GM19397 (cell line): ENCODE results near the gene ERO1B.
A peak's percentile ranks its signal among the peaks of the same experiment; 100 is the strongest.
"Not testable (repeated sequence)": the region's sequence is repeated elsewhere in the genome, so short reads cannot be mapped to it uniquely, and the experiment has no call there.

Source experiments
- ATAC-seq: cut with Tn5 transposase; IDR thresholded peaks from one replicate; pipeline ENCODE4 v1.9.1; 2021; ENCODE audit warnings: mild to moderate bottlenecking, moderate library complexity; ENCODE audit not compliant: unreplicated experiment

Gene ERO1B

GRCh38 chr1:236281654-236282424 is at the start of gene ERO1B:
ERO1B (minus strand) TSS chr1:236281958; CDS start chr1:236281783, 175 bp downstream.
- peak; percentile 85 for ATAC-seq

GRCh38 chr1:236331412-236331811 is 49.7 kb upstream of the ERO1B start:
- ATAC-seq = not testable (repeated sequence)

GRCh38 chr1:236326432-236326831 is 44.7 kb upstream of the ERO1B start:
- no peak for ATAC-seq

- ATAC-seq = no peak
Measured at GRCh38 chr1:236325567-236325966, 43.8 kb upstream of the ERO1B start.

- no peak for ATAC-seq
Measured at GRCh38 chr1:236323819-236324411, 42.2 kb upstream of the ERO1B start.

- no peak for ATAC-seq
Measured at GRCh38 chr1:236322566-236323409, 41.0 kb upstream of the ERO1B start.

- ATAC-seq = no peak
Measured at GRCh38 chr1:236321101-236321500, 39.3 kb upstream of the ERO1B start.

GRCh38 chr1:236320671-236321070 is 38.9 kb upstream of the ERO1B start:
- no peak for ATAC-seq

- no peak for ATAC-seq
Measured at GRCh38 chr1:236320214-236320613, 38.5 kb upstream of the ERO1B start.

GRCh38 chr1:236316437-236316836 is 34.7 kb upstream of the ERO1B start:
- no peak for ATAC-seq

- ATAC-seq = no peak
Measured at GRCh38 chr1:236315518-236315917, 33.8 kb upstream of the ERO1B start.

GRCh38 chr1:236315092-236315491 is 33.3 kb upstream of the ERO1B start:
- ATAC-seq = no peak

- ATAC-seq = not testable (repeated sequence)
Measured at GRCh38 chr1:236314050-236314449, 32.3 kb upstream of the ERO1B start.

- ATAC-seq = no peak
Measured at GRCh38 chr1:236313427-236313826, 31.7 kb upstream of the ERO1B start.

- ATAC-seq = no peak
Measured at GRCh38 chr1:236311040-236311439, 29.3 kb upstream of the ERO1B start.

GRCh38 chr1:236308827-236309226 is 27.1 kb upstream of the ERO1B start:
- no peak for ATAC-seq

GRCh38 chr1:236307435-236307834 is 25.7 kb upstream of the ERO1B start:
- no peak for ATAC-seq

- no peak for ATAC-seq
Measured at GRCh38 chr1:236304682-236305081, 22.9 kb upstream of the ERO1B start.

GRCh38 chr1:236303675-236304074 is 21.9 kb upstream of the ERO1B start:
- no peak for ATAC-seq

GRCh38 chr1:236302941-236303340 is 21.2 kb upstream of the ERO1B start:
- ATAC-seq = no peak

GRCh38 chr1:236301958-236302335 is 20.2 kb upstream of the ERO1B start:
- no peak for ATAC-seq
